ENCODE results near the gene CDH2. TPM values are rescaled to one million over a fixed set of nuclear protein-coding genes. Genes with fewer than 3 reads are reported as not detected.

CDH2 gene
- total RNA-seq (2021): 15.0 and 30.2 TPM in 2 replicates
- percentile 63 among the genes with signal in this experiment for Bru-seq, nascent RNA
- percentile 57 among the genes with signal in this experiment for BruChase-seq, experiment 1, labeled RNA remaining after a 2-hour chase
- percentile 51 among the genes with signal in this experiment for BruChase-seq, experiment 2, labeled RNA remaining after a 6-hour chase
- long read RNA-seq, full-length matches to known transcripts: 30 of 38 reads
- long read RNA-seq, partial matches to known transcripts: 4 of 38 reads
- long read RNA-seq, other reads (novel, unspliced or antisense): 4 of 38 reads

GRCh38 chr18:28176948-28177827 lies at the start of gene CDH2:
Gene CDH2, minus strand, starts transcription at chr18:28177130. Its CDS starts 108 bp downstream, at chr18:28177022.
- Histone ChIP-seq H3K27me3 (replicated peaks; ENCODE audit: insufficient read depth, low read depth, low read length, poor library complexity) (peaks cover 74% of the 10 kb centered on the region), H3K4me3 (ENCODE audit: low read depth, low read length, poor library complexity, severe bottlenecking) (peak within 1 kb of the TSS; percentile 51), H3K4me1 (ENCODE audit: insufficient read depth, low read length, poor library complexity, severe bottlenecking) (peaks cover 4% of the 10 kb centered on the region), H3K27ac (ENCODE audit: low read depth, low read length, poor library complexity, severe bottlenecking) (no peak within 1 kb of the TSS), H3K9me3 (ENCODE audit: low read depth, low read length, poor library complexity, severe bottlenecking) (no peaks in the 10 kb centered on the region), H3K36me3 (ENCODE audit: insufficient read depth, low read length, poor library complexity, severe bottlenecking) (no peaks in the 10 kb centered on the region)
- POLR2A ChIA-PET (ENCODE audit: low non-redundant PET): interaction anchor here (0.6 kb wide), 1 partner anchor 434 kb away, joined by 7 read pairs; no protein-coding TSS in a partner anchor
- DNase-seq (ENCODE audit: low spot score): peak; percentile 87
- CTCF ChIA-PET: no interaction called here
- TF ChIP-seq EZH2 (IDR thresholded peaks at IDR 0.05; ENCODE audit: borderline replicate concordance, low read depth, low read length, poor library complexity, severe bottlenecking) (no peak), CTCF (conservative IDR thresholded peaks at IDR 0.05; ENCODE audit: low read depth, low read length) (peak; percentile 18; the same call in 1 of the 2 replicates)
- no TSS peak for BruUV-seq (replicated peaks)
- intact Hi-C loops (cut with micrococcal nuclease; ENCODE audit: unreplicated experiment): no loop called here

- BruUV-seq (replicated peaks): no TSS peak
Observed at GRCh38 chr18:28212060-28212459, 35.1 kb upstream of the CDH2 start.

More at GRCh38 chr18:28212060-28212459, 35.1 kb upstream of the CDH2 start:
- DNase-seq (ENCODE audit: low spot score): no peak
- Histone ChIP-seq H3K4me1 (ENCODE audit: insufficient read depth, low read length, poor library complexity, severe bottlenecking) (no peaks in the 10 kb centered on the region), H3K27ac (ENCODE audit: low read depth, low read length, poor library complexity, severe bottlenecking) (no peak overlapping the region), H3K4me3 (ENCODE audit: low read depth, low read length, poor library complexity, severe bottlenecking) (no peak overlapping the region), H3K36me3 (ENCODE audit: insufficient read depth, low read length, poor library complexity, severe bottlenecking) (no peaks in the 10 kb centered on the region), H3K27me3 (replicated peaks; ENCODE audit: insufficient read depth, low read depth, low read length, poor library complexity) (no peaks in the 10 kb centered on the region), H3K9me3 (ENCODE audit: low read depth, low read length, poor library complexity, severe bottlenecking) (no peaks in the 10 kb centered on the region)
- intact Hi-C loops (cut with micrococcal nuclease; ENCODE audit: unreplicated experiment): no loop called here
- CTCF ChIA-PET: no interaction called here
- POLR2A ChIA-PET (ENCODE audit: low non-redundant PET): no interaction called here
- TF ChIP-seq CTCF (conservative IDR thresholded peaks at IDR 0.05; ENCODE audit: low read depth, low read length) (no peak), EZH2 (IDR thresholded peaks at IDR 0.05; ENCODE audit: borderline replicate concordance, low read depth, low read length, poor library complexity, severe bottlenecking) (no peak)

Measured in A673 (cell line).